Vagina (tissue), 2 donors: ENCODE data around the gene L3MBTL4.

Experiments
- POLR2A ChIP-seq, 2 donors: fragments of 450-650 bp; IDR thresholded peaks; one replicate each; pipeline ENCODE4 v1.6.1; 2017; ENCODE audit warnings: antibody characterized with exemption in 2 of 2, mild to moderate bottlenecking in 2 of 2, moderate library complexity in 2 of 2
- POLR2AphosphoS5 ChIP-seq, 2 donors: sonication (generic); formaldehyde crosslinking; IDR thresholded peaks; one replicate each; pipeline ENCODE4 v1.9.0; 2017; ENCODE audit warnings: antibody characterized with exemption in 2 of 2, mild to moderate bottlenecking in 2 of 2, low read depth in 1 of 2; ENCODE audit not compliant: insufficient read depth in 1 of 2
- TF ChIP-seq, protein P1 (sequence below), 3 experiments: fragments of 450-650 bp in 2 of 3; fragments of 200-600 bp in 1 of 3; sonication (generic) in 1 of 3; IDR thresholded peaks; one replicate each; pipeline ENCODE4 v1.5.1; 2017 to 2019; ENCODE audit warnings: antibody characterized with exemption in 3 of 3, mild to moderate bottlenecking in 2 of 3, moderate library complexity in 2 of 3

DNA sequence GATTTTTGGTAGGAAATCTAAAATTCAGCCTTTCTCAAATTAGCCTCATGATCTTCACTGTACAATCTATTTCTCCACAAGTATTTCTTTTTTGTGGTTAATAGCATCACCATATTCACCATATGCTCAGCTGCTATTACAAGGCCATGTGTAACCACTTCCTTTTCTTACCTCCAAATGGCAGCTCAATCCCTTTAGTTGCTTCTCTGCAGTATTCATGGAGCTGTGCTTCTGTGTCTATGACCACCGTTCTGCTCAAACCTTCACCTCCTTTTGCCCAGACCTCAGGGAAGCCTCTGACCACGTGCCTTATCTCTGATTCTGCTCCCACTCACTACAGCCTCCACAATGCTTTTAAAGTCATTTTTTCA lies 392.7 kb downstream of the L3MBTL4 start:
- TF ChIP-seq, protein P1, sequence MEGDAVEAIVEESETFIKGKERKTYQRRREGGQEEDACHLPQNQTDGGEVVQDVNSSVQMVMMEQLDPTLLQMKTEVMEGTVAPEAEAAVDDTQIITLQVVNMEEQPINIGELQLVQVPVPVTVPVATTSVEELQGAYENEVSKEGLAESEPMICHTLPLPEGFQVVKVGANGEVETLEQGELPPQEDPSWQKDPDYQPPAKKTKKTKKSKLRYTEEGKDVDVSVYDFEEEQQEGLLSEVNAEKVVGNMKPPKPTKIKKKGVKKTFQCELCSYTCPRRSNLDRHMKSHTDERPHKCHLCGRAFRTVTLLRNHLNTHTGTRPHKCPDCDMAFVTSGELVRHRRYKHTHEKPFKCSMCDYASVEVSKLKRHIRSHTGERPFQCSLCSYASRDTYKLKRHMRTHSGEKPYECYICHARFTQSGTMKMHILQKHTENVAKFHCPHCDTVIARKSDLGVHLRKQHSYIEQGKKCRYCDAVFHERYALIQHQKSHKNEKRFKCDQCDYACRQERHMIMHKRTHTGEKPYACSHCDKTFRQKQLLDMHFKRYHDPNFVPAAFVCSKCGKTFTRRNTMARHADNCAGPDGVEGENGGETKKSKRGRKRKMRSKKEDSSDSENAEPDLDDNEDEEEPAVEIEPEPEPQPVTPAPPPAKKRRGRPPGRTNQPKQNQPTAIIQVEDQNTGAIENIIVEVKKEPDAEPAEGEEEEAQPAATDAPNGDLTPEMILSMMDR (IDR thresholded peaks at IDR 0.05), result no peak
- TF ChIP-seq POLR2AphosphoS5 (IDR thresholded peaks at IDR 0.05; ENCODE audit: insufficient read depth in 1 of 2, low read depth in 1 of 2), result no peak
- no peak for TF ChIP-seq POLR2A (IDR thresholded peaks at IDR 0.05)
